ENCODE measurements around the gene ATP6V0D1.

The ATP6V0D1 gene

GRCh38 chr16:67388191-67388590, 92.8 kb downstream of the ATP6V0D1 start:
- Histone ChIP-seq H3K36me3 (ENCODE audit: insufficient read depth, insufficient read length, low read length) (no peaks in the 10 kb centered on the region), H3K27me3 (ENCODE audit: insufficient read depth, insufficient read length) (peaks cover 22% of the 10 kb centered on the region), H3K4me1 (ENCODE audit: insufficient read depth, insufficient read length) (peaks cover 7% of the 10 kb centered on the region), H3K4me3 (ENCODE audit: insufficient read length, low read depth) (no peak overlapping the region), H3K9ac (ENCODE audit: insufficient read length, low read depth) (no peak overlapping the region), H3K9me3 (ENCODE audit: insufficient read depth, low read length) (no peaks in the 10 kb centered on the region)
- TF ChIP-seq SUZ12 (IDR thresholded peaks at IDR 0.05; ENCODE audit: extremely low read depth, insufficient read depth, insufficient read length), result no peak
- no peak for TF ChIP-seq ZNF274 (IDR thresholded peaks at IDR 0.05; ENCODE audit: low read depth, low read length)
- no peak for TF ChIP-seq YY1 (IDR thresholded peaks at IDR 0.05; ENCODE audit: insufficient read depth, insufficient read length)
- no peak for DNase-seq (ENCODE audit: low read depth, low spot score)

All from NT2/D1 (cell line).